Stomach smooth muscle (tissue), 2 donors: ENCODE data around the gene MYORG.

ENCODE experiments used
- H3K27ac ChIP-seq: one replicate; pipeline ENCODE4 v1.7.0; 2013; ENCODE audit warnings: mild to moderate bottlenecking, low read length, inconsistent platforms
- H3K27me3 ChIP-seq, 2 donors: one replicate each; pipeline ENCODE4 v1.7.0; 2013; ENCODE audit warnings: low read length in 2 of 2; ENCODE audit not compliant: insufficient read depth in 2 of 2, control insufficient read depth in 1 of 2
- H3K36me3 ChIP-seq, 2 donors: one replicate each; pipeline ENCODE4 v1.7.0; 2013; ENCODE audit warnings: low read length in 2 of 2; ENCODE audit not compliant: control insufficient read depth in 2 of 2, insufficient read depth in 2 of 2
- H3K4me1 ChIP-seq: one replicate; pipeline ENCODE4 v1.7.0; 2013; ENCODE audit warnings: low read length; ENCODE audit not compliant: control insufficient read depth, insufficient read depth
- H3K4me3 ChIP-seq, 2 donors: one replicate each; pipeline ENCODE4 v1.7.0; 2013; ENCODE audit warnings: low read length in 2 of 2
- H3K9ac ChIP-seq, 2 donors: one replicate each; pipeline ENCODE4 v1.7.0; 2013; ENCODE audit warnings: low read length in 2 of 2, mild to moderate bottlenecking in 1 of 2
- H3K9me3 ChIP-seq, 2 donors: one replicate each; pipeline ENCODE4 v1.7.0; 2013; ENCODE audit warnings: low read length in 2 of 2; ENCODE audit not compliant: control insufficient read depth in 2 of 2
- donor health status: healthy.
- donor health status: Pancreatic carcinoma.

MYORG gene

GRCh38 chr9:34400686-34401602, 24.2 kb upstream of the MYORG start:
- peaks cover 20 to 27% of the 10 kb centered on the region in 2 donors for H3K36me3 ChIP-seq
- no peaks in the 10 kb centered on the region for H3K27me3 ChIP-seq
- no peak overlapping the region for H3K27ac ChIP-seq
- no peaks in the 10 kb centered on the region for H3K9me3 ChIP-seq
- H3K4me1 ChIP-seq: peaks cover 3% of the 10 kb centered on the region
- no peak overlapping the region for H3K4me3 ChIP-seq
- no peak overlapping the region for H3K9ac ChIP-seq

DNA sequence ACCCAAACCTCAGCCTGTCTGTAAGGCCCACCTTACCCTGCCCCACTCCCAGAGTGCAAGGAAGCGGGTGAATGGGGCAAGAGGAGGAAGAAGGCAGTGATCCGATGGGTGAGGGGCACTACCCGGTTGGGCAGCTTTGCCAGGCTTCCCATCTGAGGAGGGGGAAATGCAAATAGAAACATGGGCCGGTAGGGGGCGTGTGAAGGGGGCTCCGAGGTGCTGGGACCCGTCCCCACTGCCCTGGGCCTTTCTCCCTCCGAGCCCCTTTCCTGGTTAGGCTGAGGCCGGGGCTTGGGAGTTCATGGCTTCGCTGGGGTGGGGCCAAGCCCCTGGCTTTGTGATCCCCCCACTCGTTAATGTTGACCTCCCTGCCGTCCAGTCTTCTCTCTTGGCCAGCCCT, 23.6 kb upstream of the MYORG start:
- no peak overlapping the region for H3K27ac ChIP-seq
- peaks cover 16 to 24% of the 10 kb centered on the region in 2 donors for H3K36me3 ChIP-seq
- no peaks in the 10 kb centered on the region for H3K27me3 ChIP-seq
- H3K4me3 ChIP-seq: no peak overlapping the region
- H3K9me3 ChIP-seq: no peaks in the 10 kb centered on the region
- H3K4me1 ChIP-seq: peaks cover 3% of the 10 kb centered on the region
- H3K9ac ChIP-seq: no peak overlapping the region

GRCh38 chr9:34399729-34400128, 23.0 kb upstream of the MYORG start:
- Histone ChIP-seq H3K4me3 (no peak overlapping the region), H3K4me1 (peaks cover 3% of the 10 kb centered on the region), H3K9ac (no peak overlapping the region), H3K36me3 (peaks cover 13 to 21% of the 10 kb centered on the region in 2 donors), H3K27ac (no peak overlapping the region), H3K27me3 (no peaks in the 10 kb centered on the region), H3K9me3 (no peaks in the 10 kb centered on the region)

DNA sequence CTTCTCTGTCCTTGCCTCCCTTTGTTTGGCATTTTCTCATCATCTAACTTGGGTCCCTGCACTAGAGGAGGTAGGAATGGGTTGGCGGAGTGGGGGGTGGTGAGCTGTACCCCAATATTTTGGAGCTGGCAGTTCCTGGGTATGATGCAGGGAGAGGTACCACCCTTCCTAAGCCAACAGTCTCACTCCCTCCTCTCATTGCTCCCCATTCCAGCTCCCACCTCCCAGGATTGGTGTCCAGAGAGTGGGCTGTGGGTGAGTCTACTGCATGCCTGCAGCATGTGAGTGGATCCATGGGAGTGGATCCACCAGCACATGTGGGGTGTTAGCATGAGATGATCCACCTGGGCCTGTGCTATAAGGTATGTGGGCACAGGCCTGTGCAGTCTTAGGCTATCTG, 22.2 kb upstream of the MYORG start:
- Histone ChIP-seq H3K4me1 (peaks cover 3% of the 10 kb centered on the region), H3K36me3 (peaks cover 13 to 21% of the 10 kb centered on the region in 2 donors), H3K9me3 (no peaks in the 10 kb centered on the region), H3K27me3 (no peaks in the 10 kb centered on the region), H3K4me3 (no peak overlapping the region), H3K27ac (no peak overlapping the region), H3K9ac (no peak overlapping the region)

GRCh38 chr9:34396276-34397214, 19.8 kb upstream of the MYORG start:
- H3K9ac ChIP-seq: no peak overlapping the region
- no peak overlapping the region for H3K4me3 ChIP-seq
- H3K27ac ChIP-seq: no peak overlapping the region
- no peaks in the 10 kb centered on the region for H3K4me1 ChIP-seq
- no peaks in the 10 kb centered on the region for H3K9me3 ChIP-seq
- H3K36me3 ChIP-seq: peaks cover 5 to 8% of the 10 kb centered on the region in 2 donors
- no peaks in the 10 kb centered on the region for H3K27me3 ChIP-seq

DNA sequence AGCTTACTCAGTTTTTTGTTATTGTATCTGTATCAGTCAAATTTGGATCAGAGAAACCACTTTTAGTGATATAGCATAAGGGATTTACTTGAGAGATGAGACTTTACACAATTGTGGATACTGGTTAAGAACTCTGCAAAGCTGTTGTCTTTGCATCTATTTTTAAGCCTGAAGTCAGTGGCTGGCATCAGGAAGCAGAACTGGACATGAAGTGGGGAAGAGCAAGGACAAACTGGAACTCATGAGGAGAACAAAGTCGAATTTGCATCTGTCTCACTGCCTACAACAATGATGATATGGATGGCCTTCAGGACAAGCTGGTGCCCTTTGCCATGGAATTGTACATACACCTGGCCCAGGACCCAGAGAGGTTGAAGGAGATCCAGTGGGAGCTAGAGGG, 15.8 kb upstream of the MYORG start:
- H3K27me3 ChIP-seq: no peaks in the 10 kb centered on the region
- peaks cover 0 to 2% of the 10 kb centered on the region in 2 donors for H3K36me3 ChIP-seq
- H3K27ac ChIP-seq: no peak overlapping the region
- H3K4me1 ChIP-seq: no peaks in the 10 kb centered on the region
- no peak overlapping the region for H3K9ac ChIP-seq
- H3K4me3 ChIP-seq: no peak overlapping the region
- no peaks in the 10 kb centered on the region for H3K9me3 ChIP-seq

DNA sequence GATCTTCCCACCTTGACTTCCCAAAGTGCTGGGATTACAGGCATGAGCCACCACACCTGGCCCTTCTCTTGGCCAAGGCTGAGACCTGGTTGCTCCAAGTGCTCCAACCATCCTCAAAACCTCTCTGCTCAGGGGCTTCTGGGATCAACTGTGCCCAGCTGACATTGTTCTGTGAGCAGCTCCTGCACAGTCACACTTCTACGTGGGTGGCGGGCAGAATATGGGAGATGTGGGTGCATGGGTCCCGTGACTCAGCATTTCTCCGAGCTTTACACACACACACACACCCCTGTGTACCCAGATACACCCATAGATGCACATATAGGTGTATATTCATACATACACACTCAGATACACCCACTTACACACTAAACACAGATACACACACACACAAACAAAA, 10.5 kb upstream of the MYORG start:
- no peak overlapping the region for H3K9ac ChIP-seq
- H3K4me3 ChIP-seq: no peak overlapping the region
- no peaks in the 10 kb centered on the region for H3K4me1 ChIP-seq
- no peaks in the 10 kb centered on the region for H3K36me3 ChIP-seq
- H3K27me3 ChIP-seq: no peaks in the 10 kb centered on the region
- H3K27ac ChIP-seq: no peak overlapping the region
- no peaks in the 10 kb centered on the region for H3K9me3 ChIP-seq

GRCh38 chr9:34386656-34387055, 10.0 kb upstream of the MYORG start:
- Histone ChIP-seq H3K4me1 (no peaks in the 10 kb centered on the region), H3K4me3 (no peak overlapping the region), H3K9me3 (no peaks in the 10 kb centered on the region), H3K27ac (no peak overlapping the region), H3K36me3 (no peaks in the 10 kb centered on the region), H3K9ac (no peak overlapping the region), H3K27me3 (no peaks in the 10 kb centered on the region)

- H3K36me3 ChIP-seq: no peaks in the 10 kb centered on the region
These were observed 9.0 kb upstream of the MYORG start for GRCh38 chr9:34385561-34386230.

DNA sequence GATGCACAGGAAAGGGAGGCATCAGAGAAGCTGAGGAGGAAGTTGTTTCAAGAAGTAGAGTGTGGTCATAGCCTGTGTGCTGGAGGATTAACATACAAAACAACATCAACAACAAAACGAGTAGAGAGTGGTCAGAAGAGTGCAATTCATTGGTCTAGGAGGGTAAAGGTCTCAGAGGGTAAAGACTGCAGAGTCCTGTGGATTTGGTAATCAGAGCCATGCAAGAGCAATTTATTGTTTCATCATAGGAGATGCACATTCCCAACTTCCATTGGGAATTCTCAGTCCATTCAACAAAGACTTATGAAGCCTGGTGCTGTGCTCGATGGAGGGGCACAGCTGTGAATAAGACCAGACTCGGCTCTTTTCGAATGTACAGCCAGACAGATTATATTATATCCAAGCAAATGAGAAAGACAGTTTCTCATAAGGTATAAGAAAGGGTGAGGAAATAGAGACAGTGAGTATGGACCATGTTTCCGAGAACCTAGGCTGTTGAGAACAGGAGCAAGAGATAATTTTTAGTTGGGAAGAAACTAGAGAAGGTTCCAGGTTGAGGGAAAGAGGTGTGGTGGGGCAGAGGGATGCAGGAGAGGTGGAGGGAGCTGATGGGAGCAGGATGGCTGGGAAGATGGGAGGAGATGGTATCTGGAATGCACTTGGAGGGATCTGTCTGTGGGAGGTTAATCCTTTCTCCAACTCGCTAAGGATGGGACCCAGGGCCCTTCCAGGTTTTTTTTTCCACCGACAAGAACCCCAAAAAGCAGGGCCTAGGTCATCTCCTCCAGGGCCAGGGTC, 7.9 kb upstream of the MYORG start:
- H3K4me3 ChIP-seq: no peak overlapping the region
- no peaks in the 10 kb centered on the region for H3K36me3 ChIP-seq
- no peaks in the 10 kb centered on the region for H3K9me3 ChIP-seq
- no peaks in the 10 kb centered on the region for H3K27me3 ChIP-seq
- peaks cover 18% of the 10 kb centered on the region for H3K4me1 ChIP-seq
- H3K9ac ChIP-seq: no peak overlapping the region
- no peak overlapping the region for H3K27ac ChIP-seq

More at GRCh38 chr9:34385561-34386230, 9.0 kb upstream of the MYORG start:
- peaks cover 8% of the 10 kb centered on the region for H3K4me1 ChIP-seq
- H3K4me3 ChIP-seq: no peak overlapping the region
- no peaks in the 10 kb centered on the region for H3K9me3 ChIP-seq
- H3K27me3 ChIP-seq: no peaks in the 10 kb centered on the region
- no peak overlapping the region for H3K27ac ChIP-seq
- no peak overlapping the region for H3K9ac ChIP-seq
